Measurements from ENCODE around the gene C15orf39. TPM values are rescaled to one million over a fixed set of nuclear protein-coding genes. Genes with fewer than 3 reads are reported as not detected.
A peak's percentile ranks its signal among the peaks of the same experiment; 100 is the strongest.

The C15orf39 gene
- total and polyA plus RNA-seq, 9 of the 15 experiments (the other 6 are each of a cell fraction or from before 2014, with no cell fraction given) = 0.31 to 29.8 (median 4.4) TPM

GRCh38 chr15:75203017-75203907 lies 1.6 kb downstream of the C15orf39 start (continued):
- TF ChIP-seq TRIM25 (IDR thresholded peaks at IDR 0.05; ENCODE audit: borderline replicate concordance) = no peak
- TF ChIP-seq SPI1 (IDR thresholded peaks at IDR 0.05; ENCODE audit: borderline replicate concordance, low read depth, low read length) = no peak
- peak; percentile 1 for TF ChIP-seq CHD1 (IDR thresholded peaks at IDR 0.05; ENCODE audit: low read length)
- TF ChIP-seq MNT (conservative IDR thresholded peaks at IDR 0.05) = no peak
- no peak for TF ChIP-seq CLOCK (CRISPR knock-in tag; IDR thresholded peaks at IDR 0.05; ENCODE audit: borderline replicate concordance)
- TF ChIP-seq SNIP1 (IDR thresholded peaks at IDR 0.05; ENCODE audit: low read depth) = no peak
- TF ChIP-seq ELF1 (tag; IDR thresholded peaks at IDR 0.05) = peak; percentile 39
- TF ChIP-seq SRF (CRISPR knock-in tag; IDR thresholded peaks at IDR 0.05) = no peak
- TF ChIP-seq E4F1 (CRISPR knock-in tag; IDR thresholded peaks at IDR 0.05; ENCODE audit: borderline replicate concordance) = no peak
